Mucosa of descending colon (tissue), 3 donors: ENCODE results near the gene MRPL34. TPM values are rescaled to one million over a fixed set of nuclear protein-coding genes. Genes with fewer than 3 reads are reported as not detected.

Source experiments
- ATAC-seq: fragments of 200-7000 bp; cut with Tn5 transposase; one replicate; pipeline ENCODE4 v1.9.1; 2020; ENCODE audit warnings: mild to moderate bottlenecking, moderate library complexity
- DNase-seq, 3 donors: peaks; one replicate each; pipeline ENCODE4 v3.0.0-alpha.2; 2020
- H3K36me3 ChIP-seq: fragments of 200-600 bp; one replicate; pipeline ENCODE4 v1.8.0; 2021; ENCODE audit warnings: low read depth, mild to moderate bottlenecking
- H3K4me1 ChIP-seq: fragments of 200-600 bp; one replicate; pipeline ENCODE4 v1.8.0; 2021; ENCODE audit warnings: low read depth, mild to moderate bottlenecking
- H3K4me3 ChIP-seq: fragments of 200-600 bp; one replicate; pipeline ENCODE4 v1.8.0; 2021; ENCODE audit warnings: mild to moderate bottlenecking
- H3K9me3 ChIP-seq: fragments of 200-600 bp; one replicate; pipeline ENCODE4 v1.8.0; 2021; ENCODE audit warnings: mild to moderate bottlenecking
- intact Hi-C, 2 donors: fragments of 100-400 bp; cut with DNase I in 1 of 2; cut with micrococcal nuclease in 1 of 2; formaldehyde crosslinking; loops; one replicate each; pipeline versions ENCODE4 v1.11.0 to v1.11.1; 2022; cut with DNase I, micrococcal nuclease
- total RNA-seq, 3 donors: library from RNA; stranded (reverse); fragmentation: NEBNext Ultra II Directional in 2 of 3; extraction: Animal tissue kit (Norgen Biotek cat#: 25700) in 2 of 3; gene quantifications; one replicate each; pipeline versions ENCODE4 v1.2.1 to v1.2.4, GENCODE V29; 2021 to 2023
- TF ChIP-seq, protein P1 (sequence below): fragments of 200-600 bp; IDR thresholded peaks from one replicate; pipeline ENCODE4 v1.8.0; 2022; ENCODE audit warnings: antibody characterized with exemption, mild to moderate bottlenecking
- donor health status: DM: no; HTN: no; CAD: no; lungs with moderate emphysema.
- donor health status: DM: no; HTN: no; CAD: no.
- donor health status: DM: no; HTN: yes; CAD: no.

The MRPL34 gene
- total RNA-seq, 3 donors from 2014 or later, result 124 to 148 (median 145) TPM

GRCh38 chr19:17330262-17331044, 24.8 kb downstream of the MRPL34 start:
- Histone ChIP-seq H3K4me3 (no peak overlapping the region), H3K4me1 (peaks cover 28% of the 10 kb centered on the region), H3K36me3 (no peaks in the 10 kb centered on the region), H3K9me3 (no peaks in the 10 kb centered on the region)
- TF ChIP-seq, protein P1, sequence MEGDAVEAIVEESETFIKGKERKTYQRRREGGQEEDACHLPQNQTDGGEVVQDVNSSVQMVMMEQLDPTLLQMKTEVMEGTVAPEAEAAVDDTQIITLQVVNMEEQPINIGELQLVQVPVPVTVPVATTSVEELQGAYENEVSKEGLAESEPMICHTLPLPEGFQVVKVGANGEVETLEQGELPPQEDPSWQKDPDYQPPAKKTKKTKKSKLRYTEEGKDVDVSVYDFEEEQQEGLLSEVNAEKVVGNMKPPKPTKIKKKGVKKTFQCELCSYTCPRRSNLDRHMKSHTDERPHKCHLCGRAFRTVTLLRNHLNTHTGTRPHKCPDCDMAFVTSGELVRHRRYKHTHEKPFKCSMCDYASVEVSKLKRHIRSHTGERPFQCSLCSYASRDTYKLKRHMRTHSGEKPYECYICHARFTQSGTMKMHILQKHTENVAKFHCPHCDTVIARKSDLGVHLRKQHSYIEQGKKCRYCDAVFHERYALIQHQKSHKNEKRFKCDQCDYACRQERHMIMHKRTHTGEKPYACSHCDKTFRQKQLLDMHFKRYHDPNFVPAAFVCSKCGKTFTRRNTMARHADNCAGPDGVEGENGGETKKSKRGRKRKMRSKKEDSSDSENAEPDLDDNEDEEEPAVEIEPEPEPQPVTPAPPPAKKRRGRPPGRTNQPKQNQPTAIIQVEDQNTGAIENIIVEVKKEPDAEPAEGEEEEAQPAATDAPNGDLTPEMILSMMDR, result no peak
- ATAC-seq (no peak), DNase-seq (peak in 1 of 3 donors; percentile 51)
- intact Hi-C loops, result no loop called here

DNA sequence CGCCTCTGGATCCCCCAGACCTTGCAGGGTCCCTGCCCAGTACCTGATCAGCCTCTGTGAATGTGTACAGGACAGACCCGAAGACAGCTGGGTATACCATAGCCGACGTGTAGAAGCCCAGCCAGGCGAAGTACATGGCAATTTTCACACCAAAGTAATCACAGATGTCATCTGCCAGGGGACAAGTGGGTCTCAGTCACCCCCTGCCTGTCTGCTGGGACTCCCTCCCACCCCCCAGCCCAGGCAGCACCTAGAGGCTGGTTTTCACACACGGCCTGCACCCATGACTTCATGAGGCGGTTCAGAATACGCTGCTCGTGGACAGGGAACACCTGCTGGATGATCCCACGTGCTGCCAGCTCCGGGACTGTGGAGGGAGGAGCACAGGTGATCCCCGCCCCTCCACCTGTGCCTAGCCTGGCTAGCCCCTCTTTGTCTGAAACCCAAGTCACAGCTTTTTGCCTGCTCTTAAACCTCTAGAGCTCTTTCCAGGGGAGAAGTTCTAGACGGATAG, 25.4 kb downstream of the MRPL34 start:
- intact Hi-C loops, result no loop called here
- H3K36me3 ChIP-seq, result no peaks in the 10 kb centered on the region
- TF ChIP-seq, protein P1, result no peak
- no peaks in the 10 kb centered on the region for H3K9me3 ChIP-seq
- H3K4me3 ChIP-seq, result no peak overlapping the region
- ATAC-seq (no peak), DNase-seq (peak in 1 of 3 donors; percentile 50)
- peaks cover 30% of the 10 kb centered on the region for H3K4me1 ChIP-seq

DNA sequence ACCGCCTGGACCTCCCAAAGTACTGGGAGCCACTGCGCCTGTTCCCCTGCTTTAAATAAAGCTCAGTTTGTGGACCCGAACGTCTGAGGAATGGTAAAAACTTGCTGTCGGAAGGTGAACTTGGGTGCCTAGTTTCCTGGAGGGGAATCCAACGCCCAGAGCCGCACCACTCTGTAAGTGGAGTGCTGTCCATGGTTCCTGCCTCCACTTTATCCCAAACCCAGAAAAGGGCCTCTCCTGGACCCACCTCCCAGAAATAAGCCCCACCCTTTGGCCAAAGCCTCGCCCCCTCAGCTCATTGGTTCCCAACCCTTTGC, 26.6 kb downstream of the MRPL34 start:
- peaks cover 31% of the 10 kb centered on the region for H3K4me1 ChIP-seq
- intact Hi-C loops, result no loop called here
- H3K9me3 ChIP-seq, result no peaks in the 10 kb centered on the region
- TF ChIP-seq, protein P1, result no peak
- no peak for DNase-seq
- ATAC-seq, result no peak
- no peaks in the 10 kb centered on the region for H3K36me3 ChIP-seq
- no peak overlapping the region for H3K4me3 ChIP-seq

GRCh38 chr19:17332677-17333581, 27.3 kb downstream of the MRPL34 start:
- peak in 2 of 3 donors; percentile 51 to 66 for DNase-seq
- intact Hi-C loops, result no loop called here
- TF ChIP-seq, protein P1, result no peak
- no peak overlapping the region for H3K4me3 ChIP-seq
- no peaks in the 10 kb centered on the region for H3K9me3 ChIP-seq
- H3K36me3 ChIP-seq, result no peaks in the 10 kb centered on the region
- ATAC-seq, result no peak
- H3K4me1 ChIP-seq, result peaks cover 30% of the 10 kb centered on the region

DNA sequence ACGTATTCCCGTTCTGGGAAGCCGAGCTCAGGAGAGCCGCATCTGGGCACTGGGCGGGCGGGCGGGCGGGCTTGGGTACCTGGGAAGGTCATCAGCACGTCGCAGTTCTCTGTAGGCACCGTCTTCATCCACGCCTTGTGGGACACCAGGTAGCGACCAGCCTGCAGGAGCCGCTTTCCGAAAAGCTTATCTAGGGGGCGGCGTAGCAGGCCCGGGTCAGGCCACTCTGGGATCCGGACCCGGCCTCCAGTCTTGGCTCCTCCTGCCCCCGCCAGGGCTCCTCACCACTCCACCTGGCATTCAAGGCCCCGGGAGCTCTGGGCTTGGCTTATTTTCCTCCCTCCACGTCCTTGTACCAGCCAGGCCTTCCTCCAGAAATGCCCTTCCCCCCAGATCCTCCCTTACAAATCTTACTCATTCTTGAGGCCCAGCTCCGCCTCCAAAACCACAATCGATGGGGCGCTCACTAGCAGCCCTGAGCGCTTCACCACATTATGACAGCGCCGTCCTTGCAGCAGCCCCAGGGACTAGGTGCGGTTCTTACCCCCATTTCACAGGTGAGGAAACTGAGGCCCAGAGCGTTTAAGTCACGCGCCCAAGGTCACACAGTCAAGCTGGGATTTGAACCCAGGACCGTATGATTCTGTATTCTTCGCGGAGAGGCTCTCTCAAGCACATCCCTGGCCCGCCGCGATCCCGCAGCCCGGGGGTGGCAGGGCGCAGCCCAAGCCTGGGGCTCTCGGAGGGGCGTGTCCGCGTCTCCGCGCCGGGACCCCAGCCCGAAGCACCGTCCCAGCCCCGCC, 28.1 kb downstream of the MRPL34 start:
- ATAC-seq (no peak), DNase-seq (peak; percentile 55 to 76 (median 61))
- TF ChIP-seq, protein P1, result no peak
- intact Hi-C loops, result no loop called here
- peak overlapping the region; percentile 42 for H3K4me3 ChIP-seq
- H3K9me3 ChIP-seq, result no peaks in the 10 kb centered on the region
- H3K4me1 ChIP-seq, result peaks cover 33% of the 10 kb centered on the region
- no peaks in the 10 kb centered on the region for H3K36me3 ChIP-seq
